BE2C (cell line): ENCODE measurements around the gene JAML.

ENCODE experiments used
- DNase-seq: peaks from one replicate; pipeline ENCODE4 v3.0.0-alpha.2; 2020
- H3K27me3 ChIP-seq: fragments of 250-450 bp; sonication (Bioruptor Pico); 2 replicates; pipeline ENCODE4 v1.5.1; 2020; ENCODE audit warnings: mild to moderate bottlenecking
- H3K36me3 ChIP-seq: fragments of 250-450 bp; sonication (Bioruptor Pico); 2 replicates; pipeline ENCODE4 v1.5.1; 2020; ENCODE audit warnings: mild to moderate bottlenecking
- H3K4me1 ChIP-seq: fragments of 250-450 bp; sonication (Bioruptor Pico); 2 replicates; pipeline ENCODE4 v1.5.1; 2020
- H3K4me3 ChIP-seq: 2 replicates; pipeline ENCODE4 v1.5.1; 2011; ENCODE audit warnings: low read depth, low read length
- H3K9me3 ChIP-seq: fragments of 250-450 bp; sonication (Bioruptor Pico); 2 replicates; pipeline ENCODE4 v1.5.1; 2020
- CTCF ChIP-seq: IDR thresholded peaks from 2 replicates; pipeline ENCODE4 v1.5.1; 2012; ENCODE audit warnings: mild to moderate bottlenecking, low read depth, low read length

JAML gene

DNA sequence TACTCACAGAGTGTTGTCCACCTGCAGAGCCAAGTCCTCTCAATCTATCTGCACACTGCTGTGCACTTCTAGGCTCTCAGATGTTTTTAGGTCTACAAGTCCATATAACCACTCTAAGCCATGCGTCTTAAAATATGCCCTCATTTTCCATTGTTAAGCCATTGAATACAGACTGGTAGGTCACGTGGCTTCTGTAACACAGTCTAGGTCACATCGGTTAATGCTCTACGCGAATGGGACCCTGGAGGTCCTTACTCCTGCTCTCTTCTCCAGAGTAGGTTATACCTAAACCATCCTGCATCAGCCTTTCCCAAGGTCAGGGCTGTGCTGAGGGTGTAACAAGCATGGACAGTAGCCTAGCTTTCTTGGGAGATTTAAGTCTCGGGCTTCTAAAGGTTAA, 819 bp downstream of the JAML start:
- Histone ChIP-seq H3K4me1 (no peaks in the 10 kb centered on the region), H3K36me3 (no peaks in the 10 kb centered on the region), H3K27me3 (peaks cover 87% of the 10 kb centered on the region), H3K9me3 (no peaks in the 10 kb centered on the region), H3K4me3 (no peak overlapping the region)
- no peak for DNase-seq
- TF ChIP-seq CTCF, result no peak

- peaks cover 87% of the 10 kb centered on the region for H3K27me3 ChIP-seq
- H3K36me3 ChIP-seq, result no peaks in the 10 kb centered on the region
- H3K9me3 ChIP-seq, result no peaks in the 10 kb centered on the region
- no peak for TF ChIP-seq CTCF
- DNase-seq, result no peak
- no peaks in the 10 kb centered on the region for H3K4me1 ChIP-seq
- H3K4me3 ChIP-seq, result no peak overlapping the region
Measured at GRCh38 chr11:118223570-118223969, 1.2 kb downstream of the JAML start.

DNA sequence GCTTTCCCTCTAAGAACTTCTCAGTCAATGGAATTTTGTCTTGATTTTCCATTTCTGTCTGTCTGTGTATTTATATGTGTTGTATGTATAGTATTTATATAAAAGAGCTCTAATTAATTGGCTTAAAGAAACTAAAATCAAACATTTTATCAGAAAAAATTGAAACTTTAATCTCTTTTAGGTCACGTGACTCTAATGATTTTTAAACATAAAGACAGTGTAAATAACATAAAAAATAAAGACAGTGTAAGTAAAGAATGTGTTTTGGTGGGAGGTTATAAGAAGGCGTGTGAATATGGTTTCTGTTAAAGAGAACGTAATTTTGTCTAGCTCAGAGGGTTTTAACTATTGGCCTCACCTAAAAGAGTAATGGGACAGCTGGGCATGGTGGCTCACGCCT, 2.4 kb downstream of the JAML start:
- H3K36me3 ChIP-seq, result no peaks in the 10 kb centered on the region
- DNase-seq, result no peak
- TF ChIP-seq CTCF, result no peak
- no peaks in the 10 kb centered on the region for H3K9me3 ChIP-seq
- H3K4me3 ChIP-seq, result no peak overlapping the region
- H3K27me3 ChIP-seq, result peaks cover 86% of the 10 kb centered on the region
- no peaks in the 10 kb centered on the region for H3K4me1 ChIP-seq

GRCh38 chr11:118221419-118221818, 3.4 kb downstream of the JAML start:
- TF ChIP-seq CTCF, result no peak
- Histone ChIP-seq H3K27me3 (peaks cover 86% of the 10 kb centered on the region), H3K4me1 (no peaks in the 10 kb centered on the region), H3K9me3 (no peaks in the 10 kb centered on the region), H3K36me3 (no peaks in the 10 kb centered on the region), H3K4me3 (no peak overlapping the region)
- no peak for DNase-seq

DNA sequence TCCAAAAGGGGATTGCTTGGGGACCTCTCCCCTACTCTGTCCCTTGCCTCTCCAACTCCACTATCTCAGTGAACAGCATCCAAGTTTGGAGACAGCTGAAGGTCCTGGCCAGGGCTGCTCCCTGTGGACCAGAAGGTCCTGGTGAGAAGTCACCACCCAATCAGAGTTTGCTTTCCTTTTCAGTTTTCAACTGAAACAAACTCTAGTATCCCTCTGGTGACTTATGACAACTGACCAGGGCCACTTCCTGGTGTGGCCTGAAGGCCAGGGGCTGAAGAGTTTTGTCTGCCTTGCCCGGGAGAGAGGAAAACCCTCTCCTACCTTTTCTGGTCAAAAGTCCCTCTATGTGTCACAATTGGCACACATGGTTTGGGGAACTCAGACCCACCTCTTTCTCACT, 5.1 kb downstream of the JAML start:
- Histone ChIP-seq H3K9me3 (no peaks in the 10 kb centered on the region), H3K4me1 (no peaks in the 10 kb centered on the region), H3K36me3 (no peaks in the 10 kb centered on the region), H3K4me3 (no peak overlapping the region), H3K27me3 (peaks cover 86% of the 10 kb centered on the region)
- TF ChIP-seq CTCF, result no peak
- DNase-seq, result no peak

GRCh38 chr11:118219244-118219643, 5.6 kb downstream of the JAML start:
- no peak for TF ChIP-seq CTCF
- peaks cover 86% of the 10 kb centered on the region for H3K27me3 ChIP-seq
- no peaks in the 10 kb centered on the region for H3K36me3 ChIP-seq
- H3K9me3 ChIP-seq, result no peaks in the 10 kb centered on the region
- H3K4me3 ChIP-seq, result no peak overlapping the region
- DNase-seq, result no peak
- no peaks in the 10 kb centered on the region for H3K4me1 ChIP-seq
